Measurements from ENCODE around the gene SLC6A4. TPM values are rescaled to one million over a fixed set of nuclear protein-coding genes. Genes with fewer than 3 reads are reported as not detected.
A peak's percentile ranks its signal among the peaks of the same experiment; 100 is the strongest.

Gene SLC6A4
- total and polyA plus RNA-seq, 2 donors from 2014 or later: 0.94 to 1.1 TPM

GRCh38 chr17:30243002-30243401 lies 7.5 kb upstream of the SLC6A4 start:
- Histone ChIP-seq H3K27me3 (ENCODE audit: control insufficient read depth, insufficient read depth, low read length) (no peaks in the 10 kb centered on the region), H3K4me3 (ENCODE audit: low read length in 3 of 3) (no peak overlapping the region), H3K27ac (ENCODE audit: low read depth in 2 of 2, low read length in 2 of 2) (no peak overlapping the region), H3K4me1 (ENCODE audit: control insufficient read depth in 2 of 3, insufficient read depth in 2 of 3, low read depth in 1 of 3, low read length in 3 of 3) (no peaks in the 10 kb centered on the region), H3K9ac (ENCODE audit: low read length in 3 of 3) (no peak overlapping the region), H3K9me3 (ENCODE audit: control insufficient read depth in 2 of 3, insufficient read depth in 1 of 3, low read length in 3 of 3) (no peaks in the 10 kb centered on the region), H3K36me3 (ENCODE audit: control insufficient read depth in 2 of 3, insufficient read depth in 3 of 3, low read length in 3 of 3) (peaks cover 0 to 4% (median 0%) of the 10 kb centered on the region in 3 donors)
- intact Hi-C loops (cut with DNase I): no loop called here
- DNase-seq (no peak), FAIRE-seq (no peak)
- TF ChIP-seq CTCF (IDR thresholded peaks at IDR 0.05; ENCODE audit: borderline replicate concordance, extremely low read depth, insufficient read depth): no peak

- Histone ChIP-seq H3K9ac (ENCODE audit: low read length in 3 of 3) (no peak overlapping the region), H3K9me3 (ENCODE audit: control insufficient read depth in 2 of 3, insufficient read depth in 1 of 3, low read length in 3 of 3) (no peaks in the 10 kb centered on the region), H3K27ac (ENCODE audit: low read depth in 2 of 2, low read length in 2 of 2) (no peak overlapping the region), H3K36me3 (ENCODE audit: control insufficient read depth in 2 of 3, insufficient read depth in 3 of 3, low read length in 3 of 3) (no peaks in the 10 kb centered on the region), H3K4me3 (ENCODE audit: low read length in 3 of 3) (no peak overlapping the region), H3K4me1 (ENCODE audit: control insufficient read depth in 2 of 3, insufficient read depth in 2 of 3, low read depth in 1 of 3, low read length in 3 of 3) (peaks cover 0 to 3% (median 0%) of the 10 kb centered on the region in 3 donors), H3K27me3 (ENCODE audit: control insufficient read depth, insufficient read depth, low read length) (peaks cover 2% of the 10 kb centered on the region)
- DNase-seq: no peak
- TF ChIP-seq CTCF (IDR thresholded peaks at IDR 0.05; ENCODE audit: borderline replicate concordance, extremely low read depth, insufficient read depth): no peak
- intact Hi-C loops (cut with DNase I): no loop called here
- no peak for FAIRE-seq
Observed at GRCh38 chr17:30241051-30241450, 5.6 kb upstream of the SLC6A4 start.

- Histone ChIP-seq H3K27me3 (ENCODE audit: control insufficient read depth, insufficient read depth, low read length) (peaks cover 3% of the 10 kb centered on the region), H3K9me3 (ENCODE audit: control insufficient read depth in 2 of 3, insufficient read depth in 1 of 3, low read length in 3 of 3) (no peaks in the 10 kb centered on the region), H3K4me3 (ENCODE audit: low read length in 3 of 3) (no peak overlapping the region), H3K36me3 (ENCODE audit: control insufficient read depth in 2 of 3, insufficient read depth in 3 of 3, low read length in 3 of 3) (no peaks in the 10 kb centered on the region), H3K27ac (ENCODE audit: low read depth in 2 of 2, low read length in 2 of 2) (no peak overlapping the region), H3K9ac (ENCODE audit: low read length in 3 of 3) (no peak overlapping the region), H3K4me1 (ENCODE audit: control insufficient read depth in 2 of 3, insufficient read depth in 2 of 3, low read depth in 1 of 3, low read length in 3 of 3) (peaks cover 0 to 6% (median 0%) of the 10 kb centered on the region in 3 donors)
- no peak for FAIRE-seq
- DNase-seq: no peak
- no peak for TF ChIP-seq CTCF (IDR thresholded peaks at IDR 0.05; ENCODE audit: borderline replicate concordance, extremely low read depth, insufficient read depth)
- intact Hi-C loops (cut with DNase I): no loop called here
Observed at GRCh38 chr17:30240177-30240576, 4.7 kb upstream of the SLC6A4 start.

- Histone ChIP-seq H3K9ac (ENCODE audit: low read length in 3 of 3) (no peak overlapping the region), H3K4me1 (ENCODE audit: control insufficient read depth in 2 of 3, insufficient read depth in 2 of 3, low read depth in 1 of 3, low read length in 3 of 3) (peaks cover 0 to 6% (median 0%) of the 10 kb centered on the region in 3 donors), H3K9me3 (ENCODE audit: control insufficient read depth in 2 of 3, insufficient read depth in 1 of 3, low read length in 3 of 3) (no peaks in the 10 kb centered on the region), H3K4me3 (ENCODE audit: low read length in 3 of 3) (peak overlapping the region in 2 of 3 donors; percentile 26 to 33), H3K27me3 (ENCODE audit: control insufficient read depth, insufficient read depth, low read length) (peaks cover 3% of the 10 kb centered on the region), H3K36me3 (ENCODE audit: control insufficient read depth in 2 of 3, insufficient read depth in 3 of 3, low read length in 3 of 3) (no peaks in the 10 kb centered on the region), H3K27ac (ENCODE audit: low read depth in 2 of 2, low read length in 2 of 2) (no peak overlapping the region)
- TF ChIP-seq CTCF (IDR thresholded peaks at IDR 0.05; ENCODE audit: borderline replicate concordance, extremely low read depth, insufficient read depth): no peak
- no peak for FAIRE-seq
- DNase-seq: no peak
- intact Hi-C loops (cut with DNase I): no loop called here
Observed at GRCh38 chr17:30239089-30239462, 3.6 kb upstream of the SLC6A4 start.
